ENCODE measurements around the gene LDLRAD3. TPM values are rescaled to one million over a fixed set of nuclear protein-coding genes. Genes with fewer than 3 reads are reported as not detected.

Gene LDLRAD3
- total RNA-seq, 1 donor from 2014 or later: 18.2 TPM

DNA sequence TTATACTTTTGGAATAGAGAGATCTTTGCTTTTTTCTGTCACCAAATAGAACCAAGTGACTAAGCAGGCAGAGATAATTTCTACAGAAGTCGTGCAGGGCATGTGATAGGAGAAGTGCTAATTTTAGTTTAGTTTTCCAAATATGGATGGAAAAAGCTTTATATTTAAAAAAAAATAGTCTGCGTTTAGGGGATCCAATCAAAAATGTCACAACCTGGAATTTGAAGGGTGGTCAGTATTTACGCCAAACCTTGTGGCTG lies 165.7 kb downstream of the LDLRAD3 start:
- H3K4me1 Mint-ChIP-seq (ENCODE audit: unreplicated experiment): peaks cover 15% of the 10 kb centered on the region
- H3K9me3 Mint-ChIP-seq (ENCODE audit: unreplicated experiment): peaks cover 11% of the 10 kb centered on the region
- peaks cover 17% of the 10 kb centered on the region for H3K36me3 Mint-ChIP-seq (ENCODE audit: unreplicated experiment)
- H3K27me3 Mint-ChIP-seq (ENCODE audit: unreplicated experiment): no peaks in the 10 kb centered on the region
- TF ChIP-seq, protein P1, sequence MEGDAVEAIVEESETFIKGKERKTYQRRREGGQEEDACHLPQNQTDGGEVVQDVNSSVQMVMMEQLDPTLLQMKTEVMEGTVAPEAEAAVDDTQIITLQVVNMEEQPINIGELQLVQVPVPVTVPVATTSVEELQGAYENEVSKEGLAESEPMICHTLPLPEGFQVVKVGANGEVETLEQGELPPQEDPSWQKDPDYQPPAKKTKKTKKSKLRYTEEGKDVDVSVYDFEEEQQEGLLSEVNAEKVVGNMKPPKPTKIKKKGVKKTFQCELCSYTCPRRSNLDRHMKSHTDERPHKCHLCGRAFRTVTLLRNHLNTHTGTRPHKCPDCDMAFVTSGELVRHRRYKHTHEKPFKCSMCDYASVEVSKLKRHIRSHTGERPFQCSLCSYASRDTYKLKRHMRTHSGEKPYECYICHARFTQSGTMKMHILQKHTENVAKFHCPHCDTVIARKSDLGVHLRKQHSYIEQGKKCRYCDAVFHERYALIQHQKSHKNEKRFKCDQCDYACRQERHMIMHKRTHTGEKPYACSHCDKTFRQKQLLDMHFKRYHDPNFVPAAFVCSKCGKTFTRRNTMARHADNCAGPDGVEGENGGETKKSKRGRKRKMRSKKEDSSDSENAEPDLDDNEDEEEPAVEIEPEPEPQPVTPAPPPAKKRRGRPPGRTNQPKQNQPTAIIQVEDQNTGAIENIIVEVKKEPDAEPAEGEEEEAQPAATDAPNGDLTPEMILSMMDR (IDR thresholded peaks at IDR 0.05): no peak
- no peak for DNase-seq (ENCODE audit: extremely low spot score, unreplicated experiment)
- H3K27ac Mint-ChIP-seq (ENCODE audit: unreplicated experiment): no peak overlapping the region
- H3K4me3 Mint-ChIP-seq (ENCODE audit: unreplicated experiment): no peak overlapping the region

GRCh38 chr11:36109850-36110606 lies 166.2 kb downstream of the LDLRAD3 start:
- H3K36me3 Mint-ChIP-seq (ENCODE audit: unreplicated experiment): peaks cover 22% of the 10 kb centered on the region
- no peak for DNase-seq (ENCODE audit: extremely low spot score, unreplicated experiment)
- TF ChIP-seq, protein P1 (IDR thresholded peaks at IDR 0.05): no peak
- peaks cover 15% of the 10 kb centered on the region for H3K4me1 Mint-ChIP-seq (ENCODE audit: unreplicated experiment)
- H3K27ac Mint-ChIP-seq (ENCODE audit: unreplicated experiment): no peak overlapping the region
- no peak overlapping the region for H3K4me3 Mint-ChIP-seq (ENCODE audit: unreplicated experiment)
- no peaks in the 10 kb centered on the region for H3K27me3 Mint-ChIP-seq (ENCODE audit: unreplicated experiment)
- peaks cover 16% of the 10 kb centered on the region for H3K9me3 Mint-ChIP-seq (ENCODE audit: unreplicated experiment)

DNA sequence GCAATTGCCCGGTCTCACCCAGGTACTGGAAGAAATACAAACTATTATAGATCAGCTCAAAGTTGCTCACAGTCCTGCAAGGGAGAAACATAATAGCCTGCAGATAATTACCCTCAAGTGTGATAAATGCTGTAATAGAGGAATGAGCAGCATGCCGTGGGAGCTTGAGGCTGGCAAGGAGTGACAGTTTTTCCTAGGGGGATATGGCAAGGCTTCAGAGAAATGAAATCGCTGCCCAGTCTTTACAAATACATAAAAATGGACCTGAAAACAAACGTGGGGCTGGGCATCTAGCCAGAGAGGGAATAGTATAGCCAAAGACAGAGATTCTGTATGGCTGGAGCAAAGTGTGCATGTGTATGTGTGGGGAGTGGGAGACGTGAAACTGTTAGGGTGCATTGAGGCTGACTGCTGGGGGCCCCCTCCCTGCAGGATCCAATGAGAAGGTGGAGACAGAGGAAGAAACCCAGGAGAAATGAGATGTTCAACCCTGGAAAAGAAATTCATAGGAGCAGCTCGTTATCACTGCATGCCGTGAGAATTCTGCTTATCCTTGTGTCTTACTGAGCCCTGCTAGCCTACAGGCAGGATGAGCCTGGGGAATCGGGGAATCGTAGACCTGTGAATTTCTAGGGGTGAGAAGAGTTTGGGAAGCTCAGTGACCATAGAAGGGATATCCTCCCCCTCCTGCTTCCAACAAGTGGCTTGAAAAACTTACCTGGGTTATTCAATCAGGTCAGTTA lies 167.0 kb downstream of the LDLRAD3 start:
- DNase-seq (ENCODE audit: extremely low spot score, unreplicated experiment): no peak
- Mint-ChIP-seq H3K4me1 (ENCODE audit: unreplicated experiment) (peaks cover 15% of the 10 kb centered on the region), H3K4me3 (ENCODE audit: unreplicated experiment) (no peak overlapping the region), H3K9me3 (ENCODE audit: unreplicated experiment) (peaks cover 16% of the 10 kb centered on the region), H3K27me3 (ENCODE audit: unreplicated experiment) (no peaks in the 10 kb centered on the region), H3K36me3 (ENCODE audit: unreplicated experiment) (peaks cover 22% of the 10 kb centered on the region), H3K27ac (ENCODE audit: unreplicated experiment) (no peak overlapping the region)
- TF ChIP-seq, protein P1 (IDR thresholded peaks at IDR 0.05): no peak

GRCh38 chr11:36114095-36114494 lies 170.2 kb downstream of the LDLRAD3 start:
- no peak overlapping the region for H3K27ac Mint-ChIP-seq (ENCODE audit: unreplicated experiment)
- peaks cover 15% of the 10 kb centered on the region for H3K4me1 Mint-ChIP-seq (ENCODE audit: unreplicated experiment)
- TF ChIP-seq, protein P1 (IDR thresholded peaks at IDR 0.05): no peak
- peaks cover 16% of the 10 kb centered on the region for H3K9me3 Mint-ChIP-seq (ENCODE audit: unreplicated experiment)
- H3K4me3 Mint-ChIP-seq (ENCODE audit: unreplicated experiment): no peak overlapping the region
- H3K27me3 Mint-ChIP-seq (ENCODE audit: unreplicated experiment): no peaks in the 10 kb centered on the region
- peaks cover 22% of the 10 kb centered on the region for H3K36me3 Mint-ChIP-seq (ENCODE audit: unreplicated experiment)
- DNase-seq (ENCODE audit: extremely low spot score, unreplicated experiment): no peak

- Mint-ChIP-seq H3K4me1 (ENCODE audit: unreplicated experiment) (peaks cover 12% of the 10 kb centered on the region), H3K27ac (ENCODE audit: unreplicated experiment) (no peak overlapping the region), H3K36me3 (ENCODE audit: unreplicated experiment) (peaks cover 22% of the 10 kb centered on the region)
These were observed 171.5 kb downstream of the LDLRAD3 start for GRCh38 chr11:36115378-36115801.

More at GRCh38 chr11:36115378-36115801, 171.5 kb downstream of the LDLRAD3 start:
- TF ChIP-seq, protein P1 (IDR thresholded peaks at IDR 0.05): no peak
- DNase-seq (ENCODE audit: extremely low spot score, unreplicated experiment): no peak
- Mint-ChIP-seq H3K27me3 (ENCODE audit: unreplicated experiment) (no peaks in the 10 kb centered on the region), H3K4me3 (ENCODE audit: unreplicated experiment) (no peak overlapping the region), H3K9me3 (ENCODE audit: unreplicated experiment) (peaks cover 16% of the 10 kb centered on the region)
